Measurements from ENCODE around the gene OR1E2.
"Not testable (repeated sequence)": the region's sequence is repeated elsewhere in the genome, so short reads cannot be mapped to it uniquely, and the experiment has no call there.

The OR1E2 gene

GRCh38 chr17:3397801-3398200, 35.8 kb downstream of the OR1E2 start:
- DNase-seq (ENCODE audit: low read depth): not testable (repeated sequence)

- no peak for DNase-seq (ENCODE audit: low read depth)
These were observed 43.9 kb downstream of the OR1E2 start for GRCh38 chr17:3389791-3390190.

- DNase-seq (ENCODE audit: low read depth): no peak
These were observed 47.5 kb downstream of the OR1E2 start, which contains the start of gene OR3A2 for GRCh38 chr17:3385869-3386816. Gene OR3A2, minus strand, starts transcription at chr17:3386308.

Data from fibroblast of the conjunctiva (primary cell).